ENCODE data around the gene SYT1.

SYT1 gene

GRCh38 chr12:79063258-79063657, 198.7 kb downstream of the SYT1 start:
- H3K9me3 ChIP-seq (ENCODE audit: control insufficient read depth in 1 of 2, low read length in 2 of 2), result no peaks in the 10 kb centered on the region
- no peak overlapping the region for H3K27ac ChIP-seq (ENCODE audit: low read length)
- H3K4me1 ChIP-seq (ENCODE audit: control insufficient read depth in 1 of 2, insufficient read depth in 2 of 2, low read length in 2 of 2), result no peaks in the 10 kb centered on the region
- H3K36me3 ChIP-seq (ENCODE audit: control insufficient read depth in 1 of 2, insufficient read depth in 2 of 2, low read length in 2 of 2), result no peaks in the 10 kb centered on the region
- no peak overlapping the region for H3K4me3 ChIP-seq (ENCODE audit: low read depth in 1 of 2, low read length in 2 of 2)
- H3K27me3 ChIP-seq (ENCODE audit: low read depth, low read length), result no peaks in the 10 kb centered on the region

GRCh38 chr12:79067977-79068376, 203.4 kb downstream of the SYT1 start:
- Histone ChIP-seq H3K4me1 (ENCODE audit: control insufficient read depth in 1 of 2, insufficient read depth in 2 of 2, low read length in 2 of 2) (no peaks in the 10 kb centered on the region), H3K27ac (ENCODE audit: low read length) (no peak overlapping the region), H3K27me3 (ENCODE audit: low read depth, low read length) (no peaks in the 10 kb centered on the region), H3K4me3 (ENCODE audit: low read depth in 1 of 2, low read length in 2 of 2) (no peak overlapping the region), H3K9me3 (ENCODE audit: control insufficient read depth in 1 of 2, low read length in 2 of 2) (no peaks in the 10 kb centered on the region), H3K36me3 (ENCODE audit: control insufficient read depth in 1 of 2, insufficient read depth in 2 of 2, low read length in 2 of 2) (no peaks in the 10 kb centered on the region)

- Histone ChIP-seq H3K27ac (ENCODE audit: low read length) (no peak overlapping the region), H3K4me1 (ENCODE audit: control insufficient read depth in 1 of 2, insufficient read depth in 2 of 2, low read length in 2 of 2) (no peaks in the 10 kb centered on the region), H3K36me3 (ENCODE audit: control insufficient read depth in 1 of 2, insufficient read depth in 2 of 2, low read length in 2 of 2) (no peaks in the 10 kb centered on the region), H3K4me3 (ENCODE audit: low read depth in 1 of 2, low read length in 2 of 2) (no peak overlapping the region), H3K27me3 (ENCODE audit: low read depth, low read length) (no peaks in the 10 kb centered on the region), H3K9me3 (ENCODE audit: control insufficient read depth in 1 of 2, low read length in 2 of 2) (no peaks in the 10 kb centered on the region)
Observed at GRCh38 chr12:79069009-79069408, 204.4 kb downstream of the SYT1 start.

GRCh38 chr12:79071498-79071897, 206.9 kb downstream of the SYT1 start:
- H3K36me3 ChIP-seq (ENCODE audit: control insufficient read depth in 1 of 2, insufficient read depth in 2 of 2, low read length in 2 of 2), result no peaks in the 10 kb centered on the region
- H3K4me3 ChIP-seq (ENCODE audit: low read depth in 1 of 2, low read length in 2 of 2), result no peak overlapping the region
- H3K27me3 ChIP-seq (ENCODE audit: low read depth, low read length), result no peaks in the 10 kb centered on the region

GRCh38 chr12:79073506-79073905, 208.9 kb downstream of the SYT1 start:
- H3K27ac ChIP-seq (ENCODE audit: low read length), result no peak overlapping the region
- no peaks in the 10 kb centered on the region for H3K4me1 ChIP-seq (ENCODE audit: control insufficient read depth in 1 of 2, insufficient read depth in 2 of 2, low read length in 2 of 2)
- no peak overlapping the region for H3K4me3 ChIP-seq (ENCODE audit: low read depth in 1 of 2, low read length in 2 of 2)
- H3K36me3 ChIP-seq (ENCODE audit: control insufficient read depth in 1 of 2, insufficient read depth in 2 of 2, low read length in 2 of 2), result no peaks in the 10 kb centered on the region
- no peaks in the 10 kb centered on the region for H3K9me3 ChIP-seq (ENCODE audit: control insufficient read depth in 1 of 2, low read length in 2 of 2)
- H3K27me3 ChIP-seq (ENCODE audit: low read depth, low read length), result no peaks in the 10 kb centered on the region

More at GRCh38 chr12:79071498-79071897, 206.9 kb downstream of the SYT1 start:
- Histone ChIP-seq H3K4me1 (ENCODE audit: control insufficient read depth in 1 of 2, insufficient read depth in 2 of 2, low read length in 2 of 2) (no peaks in the 10 kb centered on the region), H3K27ac (ENCODE audit: low read length) (no peak overlapping the region), H3K9me3 (ENCODE audit: control insufficient read depth in 1 of 2, low read length in 2 of 2) (no peaks in the 10 kb centered on the region)

GRCh38 chr12:79082595-79082994, 218.0 kb downstream of the SYT1 start:
- H3K36me3 ChIP-seq (ENCODE audit: control insufficient read depth in 1 of 2, insufficient read depth in 2 of 2, low read length in 2 of 2), result no peaks in the 10 kb centered on the region
- no peaks in the 10 kb centered on the region for H3K9me3 ChIP-seq (ENCODE audit: control insufficient read depth in 1 of 2, low read length in 2 of 2)

GRCh38 chr12:79083181-79083580, 218.6 kb downstream of the SYT1 start:
- Histone ChIP-seq H3K27me3 (ENCODE audit: low read depth, low read length) (no peaks in the 10 kb centered on the region), H3K4me1 (ENCODE audit: control insufficient read depth in 1 of 2, insufficient read depth in 2 of 2, low read length in 2 of 2) (no peaks in the 10 kb centered on the region), H3K27ac (ENCODE audit: low read length) (no peak overlapping the region), H3K36me3 (ENCODE audit: control insufficient read depth in 1 of 2, insufficient read depth in 2 of 2, low read length in 2 of 2) (no peaks in the 10 kb centered on the region), H3K4me3 (ENCODE audit: low read depth in 1 of 2, low read length in 2 of 2) (no peak overlapping the region), H3K9me3 (ENCODE audit: control insufficient read depth in 1 of 2, low read length in 2 of 2) (no peaks in the 10 kb centered on the region)

More at GRCh38 chr12:79082595-79082994, 218.0 kb downstream of the SYT1 start:
- Histone ChIP-seq H3K27me3 (ENCODE audit: low read depth, low read length) (no peaks in the 10 kb centered on the region), H3K4me3 (ENCODE audit: low read depth in 1 of 2, low read length in 2 of 2) (no peak overlapping the region), H3K27ac (ENCODE audit: low read length) (no peak overlapping the region), H3K4me1 (ENCODE audit: control insufficient read depth in 1 of 2, insufficient read depth in 2 of 2, low read length in 2 of 2) (no peaks in the 10 kb centered on the region)

- H3K27me3 ChIP-seq (ENCODE audit: low read depth, low read length), result no peaks in the 10 kb centered on the region
- H3K4me3 ChIP-seq (ENCODE audit: low read depth in 1 of 2, low read length in 2 of 2), result no peak overlapping the region
- no peaks in the 10 kb centered on the region for H3K4me1 ChIP-seq (ENCODE audit: control insufficient read depth in 1 of 2, insufficient read depth in 2 of 2, low read length in 2 of 2)
- H3K27ac ChIP-seq (ENCODE audit: low read length), result no peak overlapping the region
- H3K36me3 ChIP-seq (ENCODE audit: control insufficient read depth in 1 of 2, insufficient read depth in 2 of 2, low read length in 2 of 2), result no peaks in the 10 kb centered on the region
- H3K9me3 ChIP-seq (ENCODE audit: control insufficient read depth in 1 of 2, low read length in 2 of 2), result no peaks in the 10 kb centered on the region
Observed at GRCh38 chr12:79085106-79085682, 220.6 kb downstream of the SYT1 start.

- H3K4me1 ChIP-seq (ENCODE audit: control insufficient read depth in 1 of 2, insufficient read depth in 2 of 2, low read length in 2 of 2), result no peaks in the 10 kb centered on the region
- no peaks in the 10 kb centered on the region for H3K36me3 ChIP-seq (ENCODE audit: control insufficient read depth in 1 of 2, insufficient read depth in 2 of 2, low read length in 2 of 2)
- H3K27ac ChIP-seq (ENCODE audit: low read length), result no peak overlapping the region
- H3K27me3 ChIP-seq (ENCODE audit: low read depth, low read length), result no peaks in the 10 kb centered on the region
- no peak overlapping the region for H3K4me3 ChIP-seq (ENCODE audit: low read depth in 1 of 2, low read length in 2 of 2)
- H3K9me3 ChIP-seq (ENCODE audit: control insufficient read depth in 1 of 2, low read length in 2 of 2), result no peaks in the 10 kb centered on the region
Observed at GRCh38 chr12:79086541-79087296, 222.1 kb downstream of the SYT1 start.

GRCh38 chr12:79098530-79098929, 234.0 kb downstream of the SYT1 start:
- no peaks in the 10 kb centered on the region for H3K9me3 ChIP-seq (ENCODE audit: control insufficient read depth in 1 of 2, low read length in 2 of 2)
- no peaks in the 10 kb centered on the region for H3K27me3 ChIP-seq (ENCODE audit: low read depth, low read length)
- H3K36me3 ChIP-seq (ENCODE audit: control insufficient read depth in 1 of 2, insufficient read depth in 2 of 2, low read length in 2 of 2), result no peaks in the 10 kb centered on the region
- no peak overlapping the region for H3K27ac ChIP-seq (ENCODE audit: low read length)
- H3K4me3 ChIP-seq (ENCODE audit: low read depth in 1 of 2, low read length in 2 of 2), result no peak overlapping the region
- no peaks in the 10 kb centered on the region for H3K4me1 ChIP-seq (ENCODE audit: control insufficient read depth in 1 of 2, insufficient read depth in 2 of 2, low read length in 2 of 2)

GRCh38 chr12:79108962-79109361, 244.4 kb downstream of the SYT1 start:
- Histone ChIP-seq H3K36me3 (ENCODE audit: control insufficient read depth in 1 of 2, insufficient read depth in 2 of 2, low read length in 2 of 2) (no peaks in the 10 kb centered on the region), H3K4me3 (ENCODE audit: low read depth in 1 of 2, low read length in 2 of 2) (no peak overlapping the region), H3K9me3 (ENCODE audit: control insufficient read depth in 1 of 2, low read length in 2 of 2) (no peaks in the 10 kb centered on the region), H3K4me1 (ENCODE audit: control insufficient read depth in 1 of 2, insufficient read depth in 2 of 2, low read length in 2 of 2) (no peaks in the 10 kb centered on the region), H3K27me3 (ENCODE audit: low read depth, low read length) (no peaks in the 10 kb centered on the region), H3K27ac (ENCODE audit: low read length) (no peak overlapping the region)

GRCh38 chr12:79114896-79115295, 250.3 kb downstream of the SYT1 start:
- Histone ChIP-seq H3K4me1 (ENCODE audit: control insufficient read depth in 1 of 2, insufficient read depth in 2 of 2, low read length in 2 of 2) (no peaks in the 10 kb centered on the region), H3K4me3 (ENCODE audit: low read depth in 1 of 2, low read length in 2 of 2) (no peak overlapping the region), H3K27ac (ENCODE audit: low read length) (no peak overlapping the region), H3K36me3 (ENCODE audit: control insufficient read depth in 1 of 2, insufficient read depth in 2 of 2, low read length in 2 of 2) (no peaks in the 10 kb centered on the region), H3K27me3 (ENCODE audit: low read depth, low read length) (no peaks in the 10 kb centered on the region), H3K9me3 (ENCODE audit: control insufficient read depth in 1 of 2, low read length in 2 of 2) (no peaks in the 10 kb centered on the region)
